Dermis blood vessel endothelial cell (primary cell): ENCODE data around the gene RAB6B. TPM values are rescaled to one million over a fixed set of nuclear protein-coding genes. Genes with fewer than 3 reads are reported as not detected.

Source experiments
- DNase-seq: peaks from one replicate; pipeline ENCODE4 v3.0.0; 2010
- total RNA-seq: library from RNA; depleted of rRNA; stranded (reverse); fragments of >200 nt; gene quantifications from 2 replicates; pipeline ENCODE4 v1.2.3, GENCODE V29; 2014

The RAB6B gene
- total RNA-seq = 1.9 TPM in 2 replicates

GRCh38 chr3:133895208-133896001 is at the start of gene RAB6B:
RAB6B (minus strand) TSS chr3:133895882; CDS start chr3:133895466, 416 bp downstream.
- peak; percentile 63 for DNase-seq

GRCh38 chr3:133944641-133945380 is 49.1 kb upstream of the RAB6B start:
- DNase-seq = peak; percentile 89

- no peak for DNase-seq
These were observed 48.5 kb upstream of the RAB6B start for GRCh38 chr3:133944181-133944580.

GRCh38 chr3:133943639-133944141 is 48.0 kb upstream of the RAB6B start:
- DNase-seq = peak; percentile 95

GRCh38 chr3:133943031-133943535 is 47.4 kb upstream of the RAB6B start:
- no peak for DNase-seq

- DNase-seq = peak; percentile 55
These were observed 45.7 kb upstream of the RAB6B start for GRCh38 chr3:133941415-133941821.

- no peak for DNase-seq
These were observed 44.9 kb upstream of the RAB6B start for GRCh38 chr3:133940536-133940935.

GRCh38 chr3:133939463-133939835 is 43.8 kb upstream of the RAB6B start:
- no peak for DNase-seq

GRCh38 chr3:133938770-133939462 is 43.2 kb upstream of the RAB6B start:
- no peak for DNase-seq

- no peak for DNase-seq
These were observed 42.3 kb upstream of the RAB6B start for GRCh38 chr3:133937756-133938601.

GRCh38 chr3:133937061-133937686 is 41.5 kb upstream of the RAB6B start:
- no peak for DNase-seq

- DNase-seq = no peak
These were observed 40.4 kb upstream of the RAB6B start for GRCh38 chr3:133935843-133936769.

- no peak for DNase-seq
These were observed 39.5 kb upstream of the RAB6B start for GRCh38 chr3:133934996-133935842.

- DNase-seq = no peak
These were observed 38.6 kb upstream of the RAB6B start for GRCh38 chr3:133934073-133934970.

- no peak for DNase-seq
These were observed 37.7 kb upstream of the RAB6B start for GRCh38 chr3:133933097-133934024.

GRCh38 chr3:133932009-133932408 is 36.3 kb upstream of the RAB6B start:
- DNase-seq = no peak

GRCh38 chr3:133931084-133931483 is 35.4 kb upstream of the RAB6B start:
- DNase-seq = no peak
